Stimulated activated CD4-positive, alpha-beta T cell treated with anti-CD3 and anti-CD28 coated beads, Interleukin-1b, Interleukin-23, amount 100 ng/mL, for 1 hour (primary cell): Measurements from ENCODE around the gene NFE2L3.
"Not testable (repeated sequence)": the region's sequence is repeated elsewhere in the genome, so short reads cannot be mapped to it uniquely, and the experiment has no call there.

ENCODE experiments used
- DNase-seq, 2 donors: peaks; one replicate each; pipeline ENCODE4 v3.0.0-alpha.2; 2020; ENCODE audit warnings: low read depth in 2 of 2

Gene NFE2L3

DNA sequence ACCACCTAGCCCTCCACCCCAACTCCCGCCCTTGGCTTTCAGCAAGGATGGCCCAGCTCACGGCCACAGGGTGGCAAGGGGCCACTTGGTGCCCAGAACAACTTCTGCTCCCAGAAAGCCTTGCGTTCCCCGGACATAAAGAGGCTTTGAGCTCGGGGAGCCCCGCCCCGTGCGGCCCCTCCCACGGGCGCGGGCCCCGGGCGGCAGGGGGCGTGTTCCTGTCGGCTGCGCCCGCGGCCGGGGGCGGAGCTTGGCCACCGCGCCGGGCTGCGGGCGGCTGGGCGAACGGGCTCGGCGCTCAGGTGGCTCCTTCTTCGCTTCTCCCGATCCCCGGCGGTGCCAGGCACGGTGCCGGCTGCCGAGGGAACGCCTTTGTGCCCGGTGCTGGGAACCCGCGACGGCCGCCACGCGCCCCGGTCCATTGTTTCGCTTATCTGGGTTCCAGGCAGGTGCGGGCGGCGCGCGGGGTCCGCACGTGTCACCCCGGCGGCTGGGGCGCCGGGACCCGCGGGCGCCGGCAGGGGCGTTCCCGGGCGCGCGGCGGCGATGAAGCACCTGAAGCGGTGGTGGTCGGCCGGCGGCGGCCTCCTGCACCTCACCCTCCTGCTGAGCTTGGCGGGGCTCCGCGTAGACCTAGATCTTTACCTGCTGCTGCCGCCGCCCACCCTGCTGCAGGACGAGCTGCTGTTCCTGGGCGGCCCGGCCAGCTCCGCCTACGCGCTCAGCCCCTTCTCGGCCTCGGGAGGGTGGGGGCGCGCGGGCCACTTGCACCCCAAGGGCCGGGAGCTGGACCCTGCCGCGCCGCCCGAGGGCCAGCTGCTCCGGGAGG lies at the start of gene NFE2L3:
TSS of gene NFE2L3 (plus strand) at position 246 of the 829 bp plus-strand sequence. CDS start at position 547, 301 bp downstream.
- DNase-seq, result peak; percentile 55 to 74

DNA sequence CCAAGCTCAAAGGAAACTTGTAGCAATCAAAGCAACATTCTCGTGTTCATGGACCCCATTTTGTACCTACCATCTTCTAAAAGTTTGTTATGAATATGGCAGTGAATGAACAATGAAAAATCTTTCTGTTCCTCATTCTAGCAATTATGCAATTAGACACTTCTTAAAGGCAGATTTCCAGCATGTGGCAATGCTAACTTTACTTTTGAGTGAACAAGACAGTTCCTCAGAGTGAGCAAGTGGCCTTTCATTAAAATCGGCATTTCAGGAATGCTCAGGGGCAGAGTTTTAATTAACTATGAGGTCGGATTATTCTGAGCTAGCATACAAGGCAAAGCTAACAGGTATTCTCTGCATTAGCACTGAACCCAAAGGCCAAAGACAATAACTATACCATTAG lies 48.4 kb upstream of the NFE2L3 start:
- DNase-seq, result no peak

GRCh38 chr7:26105236-26105635 lies 46.8 kb upstream of the NFE2L3 start:
- DNase-seq, result no peak

GRCh38 chr7:26105931-26106330 lies 46.1 kb upstream of the NFE2L3 start:
- DNase-seq, result no peak

DNA sequence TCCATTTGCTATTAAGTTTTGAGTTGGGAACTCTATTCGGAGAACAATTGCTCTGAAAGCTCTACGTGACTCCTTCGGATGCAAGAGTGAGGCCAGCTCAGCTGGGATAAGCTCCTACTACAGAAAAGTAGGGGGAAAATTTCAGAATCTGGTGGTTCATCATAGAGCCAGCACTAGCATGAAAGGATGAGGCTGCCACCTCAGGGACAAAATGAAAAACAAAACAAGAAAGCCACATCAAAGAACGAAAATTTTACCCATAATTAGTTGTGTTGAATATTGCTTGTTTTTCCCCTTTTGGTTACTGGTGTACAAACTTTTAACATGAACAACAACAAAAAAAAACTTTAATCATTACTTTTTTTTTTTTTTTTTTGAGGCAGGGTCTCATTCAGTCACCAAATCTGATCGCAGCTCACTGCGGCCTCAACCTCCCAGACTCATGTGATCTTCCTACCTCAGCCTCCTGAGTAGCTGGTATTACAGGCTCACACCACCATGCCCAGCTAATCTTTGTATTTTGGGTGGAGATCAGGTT lies 39.7 kb upstream of the NFE2L3 start:
- no peak for DNase-seq

GRCh38 chr7:26115650-26116049 lies 36.3 kb upstream of the NFE2L3 start:
- no peak for DNase-seq

- no peak for DNase-seq
Measured at GRCh38 chr7:26117142-26117807, 34.7 kb upstream of the NFE2L3 start.

GRCh38 chr7:26117970-26118369 lies 34.0 kb upstream of the NFE2L3 start:
- no peak for DNase-seq

GRCh38 chr7:26122745-26123144 lies 29.3 kb upstream of the NFE2L3 start:
- no peak for DNase-seq

GRCh38 chr7:26124775-26125174 lies 27.2 kb upstream of the NFE2L3 start:
- DNase-seq, result not testable (repeated sequence)

DNA sequence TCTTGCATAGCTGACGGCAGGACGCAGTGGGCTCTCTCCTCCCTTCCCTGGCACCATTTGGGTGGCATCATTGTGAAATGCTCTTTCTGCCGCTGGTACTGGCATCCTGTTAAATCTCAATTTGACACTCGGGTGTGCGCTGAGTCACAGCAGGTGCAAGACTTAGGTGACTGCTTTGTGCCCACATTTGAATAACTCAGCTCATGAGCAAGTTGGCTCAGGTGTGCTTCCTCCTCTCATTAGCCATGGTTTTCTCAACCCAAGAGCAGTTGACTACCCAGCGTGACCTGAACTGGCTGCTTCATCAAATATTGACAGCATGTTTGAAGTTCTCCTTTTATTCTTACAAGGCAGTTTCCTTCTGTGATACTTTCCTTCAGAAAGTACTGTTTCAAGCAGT lies 24.6 kb upstream of the NFE2L3 start:
- DNase-seq, result no peak

- DNase-seq, result no peak
Measured at GRCh38 chr7:26131056-26131589, 20.9 kb upstream of the NFE2L3 start.

- DNase-seq, result no peak
Measured at GRCh38 chr7:26135076-26135475, 16.9 kb upstream of the NFE2L3 start.

DNA sequence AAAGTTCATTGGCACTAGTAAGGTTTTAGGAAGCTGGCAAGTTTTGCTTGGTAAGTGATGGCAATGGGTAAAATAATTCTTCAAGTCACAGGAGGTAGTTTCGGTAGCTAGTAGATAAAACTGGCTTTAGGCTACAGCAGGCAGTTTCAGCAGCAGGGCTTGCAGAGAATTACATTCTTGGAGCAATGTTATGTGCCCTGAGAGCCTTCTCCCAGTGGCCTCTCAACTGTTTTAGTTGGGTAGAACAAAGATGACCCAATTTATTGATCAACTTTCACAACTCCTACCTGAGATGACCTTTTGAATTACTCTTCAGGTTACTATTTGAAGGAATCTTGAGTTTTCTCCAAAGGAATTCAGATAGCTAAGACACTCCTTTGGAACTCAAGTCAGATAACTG lies 16.4 kb upstream of the NFE2L3 start:
- DNase-seq, result no peak

- no peak for DNase-seq
Measured at GRCh38 chr7:26136831-26137230, 15.2 kb upstream of the NFE2L3 start.

GRCh38 chr7:26140380-26140779 lies 11.6 kb upstream of the NFE2L3 start:
- no peak for DNase-seq

DNA sequence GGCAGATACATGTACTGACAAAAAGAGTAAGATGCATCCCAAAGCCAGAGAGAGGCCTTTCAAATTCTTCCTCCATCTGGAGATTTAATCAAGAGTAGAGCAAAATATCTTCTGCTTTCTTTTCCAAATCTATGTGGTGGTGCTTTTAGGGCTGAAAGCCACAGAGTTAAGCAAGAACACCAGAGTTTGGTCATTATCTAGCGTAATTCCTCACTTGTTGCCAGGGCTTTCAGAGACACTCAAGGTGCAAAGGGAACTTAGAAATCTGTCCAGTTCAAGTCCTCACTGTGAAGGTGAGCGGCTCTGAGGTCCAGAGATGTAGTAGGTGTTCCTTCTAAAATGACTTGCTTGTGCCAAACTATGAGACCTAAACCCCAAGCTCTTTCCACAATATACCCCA lies 10.9 kb upstream of the NFE2L3 start:
- DNase-seq, result no peak

- no peak for DNase-seq
Measured at GRCh38 chr7:26143298-26144048, 8.5 kb upstream of the NFE2L3 start.

DNA sequence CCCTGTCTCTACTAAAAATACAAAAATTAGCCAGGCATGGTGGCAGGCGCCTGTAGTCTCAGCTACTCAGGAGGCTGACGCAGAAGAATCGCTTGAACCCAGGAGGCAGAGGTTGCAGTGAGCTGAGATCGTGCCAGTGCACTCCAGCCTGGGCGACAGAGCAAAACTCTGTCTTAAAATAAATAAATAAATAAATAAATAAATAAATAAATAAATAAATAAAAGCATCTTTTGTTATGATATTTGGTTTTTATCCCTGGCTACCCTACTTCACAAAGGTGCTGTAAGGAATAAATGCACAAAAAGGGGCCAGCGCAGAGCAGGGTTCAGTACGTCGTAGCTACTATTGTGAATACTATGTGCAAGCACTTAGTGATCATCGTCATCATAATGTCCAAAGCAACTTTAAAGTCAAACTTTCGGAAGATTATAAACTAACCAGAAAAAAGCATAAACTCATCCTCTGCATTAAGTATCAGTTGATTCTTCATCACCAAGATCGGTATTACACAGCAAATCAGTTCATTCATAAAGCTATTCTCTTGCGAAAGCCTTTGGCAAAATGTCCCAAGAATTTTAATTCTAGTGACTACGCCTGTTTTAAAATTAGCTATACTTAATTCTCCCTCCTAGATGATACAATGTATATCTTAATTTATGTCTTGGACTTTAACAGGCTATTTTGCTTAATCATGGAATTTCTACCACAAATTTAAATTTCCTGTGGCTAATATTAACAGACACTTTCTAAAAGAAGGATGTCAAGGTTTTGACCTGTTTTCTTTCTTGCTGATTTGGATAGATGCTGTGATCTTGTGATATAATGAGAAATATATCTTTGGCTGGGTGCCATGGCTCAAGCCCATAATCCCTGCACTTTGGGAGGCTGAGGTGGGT lies 7.6 kb upstream of the NFE2L3 start:
- DNase-seq, result no peak

GRCh38 chr7:26145238-26145637 lies 6.8 kb upstream of the NFE2L3 start:
- DNase-seq, result no peak

GRCh38 chr7:26147030-26147429 lies 5.0 kb upstream of the NFE2L3 start:
- no peak for DNase-seq
